ENCODE results near the gene PACSIN2.
"Not testable (repeated sequence)": the region's sequence is repeated elsewhere in the genome, so short reads cannot be mapped to it uniquely, and the experiment has no call there.

The PACSIN2 gene

GRCh38 chr22:43014869-43015676 lies at the start of gene PACSIN2:
Gene PACSIN2, minus strand, starts transcription at chr22:43015149. Its CDS starts 103,069 bp downstream, at chr22:42912080.
- DNase-seq (ENCODE audit: low read depth) = peak; percentile 99

- peak; percentile 44 for DNase-seq (ENCODE audit: low read depth)
Observed at GRCh38 chr22:43060183-43060582, 45.2 kb upstream of the PACSIN2 start.

GRCh38 chr22:43057641-43058040 lies 42.7 kb upstream of the PACSIN2 start:
- DNase-seq (ENCODE audit: low read depth) = no peak

- peak; percentile 26 for DNase-seq (ENCODE audit: low read depth)
Observed at GRCh38 chr22:43053176-43053575, 38.2 kb upstream of the PACSIN2 start.

GRCh38 chr22:43050995-43051394 lies 36.0 kb upstream of the PACSIN2 start:
- no peak for DNase-seq (ENCODE audit: low read depth)

- DNase-seq (ENCODE audit: low read depth) = no peak
Observed at GRCh38 chr22:43047605-43048004, 32.7 kb upstream of the PACSIN2 start.

GRCh38 chr22:43044290-43044712 lies 29.4 kb upstream of the PACSIN2 start:
- DNase-seq (ENCODE audit: low read depth) = no peak

- no peak for DNase-seq (ENCODE audit: low read depth)
Observed at GRCh38 chr22:43042101-43042780, 27.3 kb upstream of the PACSIN2 start.

GRCh38 chr22:43039800-43040199 lies 24.9 kb upstream of the PACSIN2 start:
- DNase-seq (ENCODE audit: low read depth) = no peak

GRCh38 chr22:43038325-43038724 lies 23.4 kb upstream of the PACSIN2 start:
- DNase-seq (ENCODE audit: low read depth) = no peak

- peak; percentile 46 for DNase-seq (ENCODE audit: low read depth)
Observed at GRCh38 chr22:43036282-43036829, 21.4 kb upstream of the PACSIN2 start.

- no peak for DNase-seq (ENCODE audit: low read depth)
Observed at GRCh38 chr22:43035250-43035649, 20.3 kb upstream of the PACSIN2 start.

- DNase-seq (ENCODE audit: low read depth) = peak; percentile 40
Observed at GRCh38 chr22:43031617-43032016, 16.7 kb upstream of the PACSIN2 start.

GRCh38 chr22:43018615-43019014 lies 3.7 kb upstream of the PACSIN2 start:
- no peak for DNase-seq (ENCODE audit: low read depth)

GRCh38 chr22:43017525-43018460 lies 2.8 kb upstream of the PACSIN2 start:
- no peak for DNase-seq (ENCODE audit: low read depth)

GRCh38 chr22:43016150-43016549 lies 1.2 kb upstream of the PACSIN2 start:
- not testable (repeated sequence) for DNase-seq (ENCODE audit: low read depth)

- DNase-seq (ENCODE audit: low read depth) = no peak
Observed at GRCh38 chr22:43015677-43016042, 711 bp upstream of the PACSIN2 start.

GRCh38 chr22:43014316-43014868 lies 557 bp downstream of the PACSIN2 start:
- DNase-seq (ENCODE audit: low read depth) = peak; percentile 67

- peak; percentile 40 for DNase-seq (ENCODE audit: low read depth)
Observed at GRCh38 chr22:43013355-43014315, 1.3 kb downstream of the PACSIN2 start.

GRCh38 chr22:43012390-43012789 lies 2.6 kb downstream of the PACSIN2 start:
- DNase-seq (ENCODE audit: low read depth) = no peak

Data from ELR (cell line).